ENCODE measurements around the gene ALKBH1.

ALKBH1 gene

DNA sequence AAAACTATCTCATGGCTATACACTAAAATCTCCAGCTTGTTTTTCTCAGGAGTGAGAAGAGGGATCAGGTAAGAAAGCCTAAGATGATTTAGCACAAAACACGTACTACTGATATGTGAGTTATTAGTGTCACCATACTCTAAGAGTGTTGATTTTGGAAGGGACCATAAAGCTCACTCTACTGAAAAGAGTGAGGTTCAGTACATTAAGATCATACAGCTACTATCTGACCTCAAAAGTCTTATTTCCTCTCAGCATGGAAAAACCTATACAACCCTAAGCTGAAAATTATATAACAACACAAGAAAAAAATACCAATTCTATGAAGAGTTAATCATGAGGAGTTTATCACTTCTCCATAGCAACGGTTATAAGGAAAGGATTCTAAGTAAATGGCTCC lies 33.6 kb upstream of the ALKBH1 start:
- Histone ChIP-seq H3K36me3 (peaks cover 74% of the 10 kb centered on the region), H3K27me3 (ENCODE audit: insufficient read depth, low read depth, severe bottlenecking) (no peaks in the 10 kb centered on the region), H3K9me3 (ENCODE audit: severe bottlenecking) (no peaks in the 10 kb centered on the region), H3K4me3 (ENCODE audit: low read depth, low read length) (no peak overlapping the region), H3K27ac (no peak overlapping the region)
- DNase-seq, result no peak
- TF ChIP-seq, protein P1, sequence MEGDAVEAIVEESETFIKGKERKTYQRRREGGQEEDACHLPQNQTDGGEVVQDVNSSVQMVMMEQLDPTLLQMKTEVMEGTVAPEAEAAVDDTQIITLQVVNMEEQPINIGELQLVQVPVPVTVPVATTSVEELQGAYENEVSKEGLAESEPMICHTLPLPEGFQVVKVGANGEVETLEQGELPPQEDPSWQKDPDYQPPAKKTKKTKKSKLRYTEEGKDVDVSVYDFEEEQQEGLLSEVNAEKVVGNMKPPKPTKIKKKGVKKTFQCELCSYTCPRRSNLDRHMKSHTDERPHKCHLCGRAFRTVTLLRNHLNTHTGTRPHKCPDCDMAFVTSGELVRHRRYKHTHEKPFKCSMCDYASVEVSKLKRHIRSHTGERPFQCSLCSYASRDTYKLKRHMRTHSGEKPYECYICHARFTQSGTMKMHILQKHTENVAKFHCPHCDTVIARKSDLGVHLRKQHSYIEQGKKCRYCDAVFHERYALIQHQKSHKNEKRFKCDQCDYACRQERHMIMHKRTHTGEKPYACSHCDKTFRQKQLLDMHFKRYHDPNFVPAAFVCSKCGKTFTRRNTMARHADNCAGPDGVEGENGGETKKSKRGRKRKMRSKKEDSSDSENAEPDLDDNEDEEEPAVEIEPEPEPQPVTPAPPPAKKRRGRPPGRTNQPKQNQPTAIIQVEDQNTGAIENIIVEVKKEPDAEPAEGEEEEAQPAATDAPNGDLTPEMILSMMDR (IDR thresholded peaks at IDR 0.05; ENCODE audit: low read depth, low read length), result no peak

DNA sequence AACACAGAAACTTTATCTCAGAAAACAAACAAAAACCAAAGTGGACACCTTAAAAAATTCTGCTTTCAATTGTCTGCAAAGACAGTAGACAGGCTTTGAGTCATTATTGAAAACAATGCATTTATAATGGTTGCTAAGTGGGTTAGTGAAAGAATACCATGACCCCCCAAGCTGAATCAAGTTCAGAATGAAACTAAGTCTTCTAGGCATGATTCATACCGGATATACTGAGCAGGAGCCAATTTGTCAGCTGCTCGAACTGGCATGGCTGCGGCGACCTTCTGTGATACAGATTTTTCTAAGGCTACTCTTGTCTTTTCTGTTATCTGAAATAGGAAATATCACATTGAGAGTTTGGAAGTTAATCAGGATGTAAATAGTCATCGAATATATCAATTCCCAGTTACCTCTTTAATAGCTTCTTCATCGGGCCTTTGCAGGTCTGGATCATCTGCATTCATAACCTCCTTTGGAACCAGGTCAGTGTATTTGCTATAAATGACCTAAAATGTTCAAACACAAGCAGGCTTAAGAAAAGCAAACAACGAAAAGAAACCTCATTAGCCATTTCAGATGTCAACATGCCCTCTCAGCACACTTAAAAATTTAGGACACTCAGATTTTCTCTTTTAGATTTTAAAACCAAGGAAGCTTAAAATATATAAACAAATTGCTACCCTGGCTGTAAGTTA lies 30.9 kb upstream of the ALKBH1 start:
- Histone ChIP-seq H3K27ac (no peak overlapping the region), H3K4me3 (ENCODE audit: low read depth, low read length) (no peak overlapping the region), H3K27me3 (ENCODE audit: insufficient read depth, low read depth, severe bottlenecking) (no peaks in the 10 kb centered on the region), H3K36me3 (peaks cover 77% of the 10 kb centered on the region), H3K9me3 (ENCODE audit: severe bottlenecking) (no peaks in the 10 kb centered on the region)
- no peak for DNase-seq
- TF ChIP-seq, protein P1 (IDR thresholded peaks at IDR 0.05; ENCODE audit: low read depth, low read length), result no peak

DNA sequence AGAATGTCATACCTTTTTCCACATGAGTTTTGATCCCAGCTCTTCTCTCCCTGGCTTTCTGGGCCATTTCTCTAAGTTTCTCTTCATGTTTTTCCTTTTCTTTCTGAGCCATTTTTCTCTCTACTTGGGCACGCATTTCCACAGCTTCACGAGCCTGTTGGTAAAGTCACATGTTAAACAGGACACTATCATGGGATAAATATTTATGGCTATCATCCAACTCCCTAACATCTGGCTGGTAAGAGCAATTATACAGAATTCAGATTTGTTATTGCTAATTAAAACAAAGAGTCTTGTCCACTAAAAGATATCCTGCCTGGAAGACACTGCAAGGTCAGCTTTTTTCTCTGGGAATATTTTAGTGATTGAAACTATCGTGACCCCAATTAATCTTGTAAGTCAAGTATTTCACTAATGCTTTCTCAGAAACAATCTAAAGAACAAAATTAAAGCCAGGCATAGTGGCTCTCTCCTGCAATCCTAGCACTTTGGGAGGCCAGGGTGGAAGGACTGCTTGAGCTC lies 23.2 kb upstream of the ALKBH1 start:
- Histone ChIP-seq H3K27ac (no peak overlapping the region; the same call in 1 of the 2 replicates), H3K9me3 (ENCODE audit: severe bottlenecking) (no peaks in the 10 kb centered on the region), H3K4me3 (ENCODE audit: low read depth, low read length) (no peak overlapping the region), H3K27me3 (ENCODE audit: insufficient read depth, low read depth, severe bottlenecking) (no peaks in the 10 kb centered on the region), H3K36me3 (peaks cover 95% of the 10 kb centered on the region)
- DNase-seq, result no peak
- TF ChIP-seq, protein P1 (IDR thresholded peaks at IDR 0.05; ENCODE audit: low read depth, low read length), result no peak

DNA sequence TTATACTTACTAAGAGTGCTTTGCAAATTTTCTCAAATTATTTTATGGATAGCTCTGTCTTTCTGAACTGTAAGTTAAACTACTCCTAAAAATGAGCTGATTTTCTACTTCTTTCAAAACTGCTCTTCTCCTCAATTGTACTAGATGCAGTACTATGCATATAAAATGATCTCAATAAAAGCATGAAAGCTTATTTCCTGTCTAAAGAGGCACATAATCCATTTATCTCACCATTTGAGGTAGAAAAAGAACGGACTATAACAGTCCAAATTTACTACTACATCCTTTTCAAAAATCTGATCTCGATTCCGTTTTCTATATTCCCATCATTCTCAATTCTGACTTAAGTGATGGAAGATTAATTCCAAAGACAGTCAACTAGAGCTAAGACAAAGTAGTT lies 14.5 kb upstream of the ALKBH1 start:
- H3K9me3 ChIP-seq (ENCODE audit: severe bottlenecking), result no peaks in the 10 kb centered on the region
- no peaks in the 10 kb centered on the region for H3K27me3 ChIP-seq (ENCODE audit: insufficient read depth, low read depth, severe bottlenecking)
- peaks cover 92% of the 10 kb centered on the region for H3K36me3 ChIP-seq
- H3K4me3 ChIP-seq (ENCODE audit: low read depth, low read length), result no peak overlapping the region
- no peak for DNase-seq
- no peak overlapping the region for H3K27ac ChIP-seq
- TF ChIP-seq, protein P1 (IDR thresholded peaks at IDR 0.05; ENCODE audit: low read depth, low read length), result no peak

DNA sequence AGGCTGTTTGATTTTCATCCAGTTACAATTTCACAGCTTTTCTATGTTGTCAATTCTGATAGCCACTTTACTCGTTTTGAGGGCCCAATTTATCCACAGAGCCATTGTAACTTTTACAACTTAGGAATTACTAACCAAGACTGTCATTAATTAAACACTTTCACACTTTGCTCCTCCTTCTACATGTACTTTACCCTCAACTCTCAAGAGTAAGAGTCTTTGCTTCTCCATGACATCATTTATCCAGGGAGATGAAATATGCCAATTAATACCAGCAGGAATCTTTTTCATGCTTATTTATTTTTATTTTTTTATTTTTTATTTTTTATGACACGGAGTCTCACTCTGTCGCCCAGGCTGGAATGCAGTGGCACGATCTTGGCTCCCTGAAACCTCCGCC lies 13.6 kb upstream of the ALKBH1 start:
- DNase-seq, result no peak
- Histone ChIP-seq H3K27ac (no peak overlapping the region), H3K9me3 (ENCODE audit: severe bottlenecking) (no peaks in the 10 kb centered on the region), H3K4me3 (ENCODE audit: low read depth, low read length) (no peak overlapping the region), H3K27me3 (ENCODE audit: insufficient read depth, low read depth, severe bottlenecking) (no peaks in the 10 kb centered on the region), H3K36me3 (peaks cover 93% of the 10 kb centered on the region)
- TF ChIP-seq, protein P1 (IDR thresholded peaks at IDR 0.05; ENCODE audit: low read depth, low read length), result no peak
